T-helper 9 cell (primary cell): ENCODE measurements around the gene MYBL2.

Experiments
- DNase-seq: peaks from one replicate; pipeline ENCODE4 v3.0.0-alpha.2; 2020

Gene MYBL2

DNA sequence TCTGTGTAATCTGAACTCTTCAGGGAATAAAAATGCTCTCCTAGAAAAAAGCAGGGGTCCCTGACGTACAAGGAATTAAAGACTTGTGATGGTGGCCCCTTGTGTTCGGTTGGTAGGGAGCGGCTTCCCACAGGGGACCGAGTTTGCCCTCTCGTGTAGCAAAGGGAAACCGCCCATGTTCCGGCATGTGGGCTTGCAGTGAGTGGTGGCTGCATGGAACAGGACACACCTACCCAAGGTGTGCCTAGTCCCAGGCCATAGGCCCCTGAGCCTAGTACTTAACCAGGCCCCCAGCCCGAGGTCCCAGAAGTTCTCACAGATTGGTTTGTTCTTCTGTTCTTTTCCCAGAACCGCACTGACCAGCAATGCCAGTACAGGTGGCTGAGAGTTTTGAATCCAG is 15.5 kb downstream of the MYBL2 start:
- no peak for DNase-seq

DNA sequence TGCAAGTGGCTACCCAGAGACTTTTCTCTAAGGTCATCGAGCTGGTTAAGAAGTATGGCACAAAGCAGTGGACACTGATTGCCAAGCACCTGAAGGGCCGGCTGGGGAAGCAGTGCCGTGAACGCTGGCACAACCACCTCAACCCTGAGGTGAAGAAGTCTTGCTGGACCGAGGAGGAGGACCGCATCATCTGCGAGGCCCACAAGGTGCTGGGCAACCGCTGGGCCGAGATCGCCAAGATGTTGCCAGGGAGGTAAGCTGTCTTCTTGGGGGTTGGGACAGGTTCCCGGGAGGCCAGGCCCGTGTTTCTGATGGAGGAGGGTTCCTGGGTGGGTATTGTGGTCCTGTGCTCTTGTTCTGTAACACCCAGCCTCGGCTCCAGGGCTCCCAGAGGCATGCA is 19.9 kb downstream of the MYBL2 start:
- DNase-seq, result no peak

DNA sequence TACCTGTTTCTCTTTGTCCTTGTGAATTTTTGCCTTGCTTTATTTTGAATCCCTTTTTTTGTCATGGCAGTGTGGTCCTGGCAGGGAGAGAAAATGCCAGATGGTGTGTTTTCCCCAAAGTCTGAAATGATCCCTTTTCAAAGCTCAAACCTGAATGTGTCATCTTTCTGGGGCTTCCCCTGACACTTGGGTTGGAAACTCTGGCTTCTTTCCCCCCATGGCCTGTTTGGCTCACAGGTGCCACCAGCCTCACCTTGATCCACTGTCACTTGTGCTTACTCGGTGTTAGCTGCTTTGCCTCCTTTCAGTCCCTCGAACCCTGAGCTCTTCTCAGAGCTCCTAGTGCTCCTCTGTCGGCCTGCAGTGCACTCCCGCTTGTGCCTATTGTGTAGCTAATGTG is 22.3 kb downstream of the MYBL2 start:
- DNase-seq, result no peak

DNA sequence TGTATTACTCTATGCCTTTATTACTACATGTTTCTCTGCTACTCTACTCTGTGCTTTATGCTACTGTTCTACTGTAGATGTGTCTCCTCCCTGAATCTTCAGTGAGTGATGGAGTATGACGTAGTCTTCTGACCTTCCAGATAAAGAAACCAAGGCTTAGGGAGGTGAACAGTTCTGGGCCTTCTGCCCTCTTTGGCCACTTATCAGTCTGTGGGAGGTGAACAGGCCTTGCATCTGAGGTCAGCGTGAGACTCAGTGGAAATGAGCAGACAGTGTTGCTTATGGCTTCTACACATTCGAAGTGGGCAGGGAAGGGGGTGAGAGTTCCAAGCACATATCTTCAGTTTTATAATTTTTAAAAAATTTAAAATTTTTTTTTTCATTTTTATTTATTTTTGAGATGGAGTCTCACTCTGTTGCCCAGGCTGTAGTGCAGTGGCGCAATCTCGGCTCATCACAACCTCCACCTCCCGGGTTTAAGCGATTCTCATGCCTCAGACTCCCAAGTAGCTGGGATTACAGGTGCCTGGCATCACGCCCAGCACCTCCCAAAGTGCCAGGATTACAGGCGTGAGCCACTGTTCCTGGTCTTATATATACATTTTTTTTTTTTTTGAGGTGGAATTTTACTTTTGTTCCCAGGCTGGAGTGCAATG is 24.2 kb downstream of the MYBL2 start:
- DNase-seq, result no peak

- DNase-seq, result peak; percentile 20
These were observed 25.1 kb downstream of the MYBL2 start for GRCh38 chr20:43691928-43692524.

DNA sequence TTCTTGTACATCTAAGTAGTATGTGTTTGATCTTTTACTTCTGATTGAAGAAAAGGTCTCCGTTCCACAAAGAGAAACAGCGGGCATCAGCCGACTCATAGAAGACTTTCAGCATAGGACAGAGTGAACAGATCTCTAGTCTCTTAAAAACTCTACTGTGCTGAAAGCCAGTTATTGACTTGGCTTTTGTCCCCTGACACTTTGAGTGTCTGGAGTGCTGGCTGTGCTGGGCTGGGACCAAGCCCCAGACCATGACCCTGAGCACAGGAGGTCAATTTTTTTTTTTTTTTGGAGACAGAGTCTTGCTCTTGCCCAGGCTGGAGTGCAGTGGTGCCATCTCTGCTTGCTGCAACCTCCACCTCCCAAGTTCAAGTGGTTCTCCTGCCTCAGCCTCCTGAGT is 27.8 kb downstream of the MYBL2 start:
- no peak for DNase-seq

- DNase-seq, result no peak
These were observed 28.7 kb downstream of the MYBL2 start for GRCh38 chr20:43695571-43695970.

- DNase-seq, result no peak
These were observed 33.1 kb downstream of the MYBL2 start for GRCh38 chr20:43699941-43700565.

GRCh38 chr20:43700627-43701026 is 33.7 kb downstream of the MYBL2 start:
- DNase-seq, result no peak

- no peak for DNase-seq
These were observed 35.6 kb downstream of the MYBL2 start for GRCh38 chr20:43702502-43702901.

- no peak for DNase-seq
These were observed 43.6 kb downstream of the MYBL2 start for GRCh38 chr20:43710370-43711044.

DNA sequence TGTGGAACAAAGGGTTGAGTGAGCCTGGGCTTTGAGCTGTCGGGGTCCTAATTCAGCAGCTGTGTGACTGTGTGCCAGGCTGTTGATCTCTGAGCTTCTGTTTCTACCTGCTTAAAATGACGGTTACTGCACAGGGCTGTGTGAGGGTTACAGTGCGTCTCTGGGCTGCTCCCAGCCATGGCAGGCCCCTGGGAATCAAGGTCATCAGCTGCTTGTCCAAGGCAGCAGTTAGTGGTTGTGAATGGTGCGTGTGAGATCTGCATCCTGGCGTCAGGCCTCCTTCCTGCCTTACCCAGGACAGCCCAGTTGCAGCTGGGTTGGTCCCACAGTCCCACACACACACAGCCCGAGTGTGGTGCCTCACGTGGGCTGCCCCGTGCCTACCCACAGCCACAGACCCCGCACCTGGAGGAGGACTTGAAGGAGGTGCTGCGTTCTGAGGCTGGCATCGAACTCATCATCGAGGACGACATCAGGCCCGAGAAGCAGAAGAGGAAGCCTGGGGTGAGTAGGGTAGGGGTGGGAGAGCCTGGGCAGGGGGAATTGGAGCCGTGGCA is 44.3 kb downstream of the MYBL2 start:
- DNase-seq, result no peak

DNA sequence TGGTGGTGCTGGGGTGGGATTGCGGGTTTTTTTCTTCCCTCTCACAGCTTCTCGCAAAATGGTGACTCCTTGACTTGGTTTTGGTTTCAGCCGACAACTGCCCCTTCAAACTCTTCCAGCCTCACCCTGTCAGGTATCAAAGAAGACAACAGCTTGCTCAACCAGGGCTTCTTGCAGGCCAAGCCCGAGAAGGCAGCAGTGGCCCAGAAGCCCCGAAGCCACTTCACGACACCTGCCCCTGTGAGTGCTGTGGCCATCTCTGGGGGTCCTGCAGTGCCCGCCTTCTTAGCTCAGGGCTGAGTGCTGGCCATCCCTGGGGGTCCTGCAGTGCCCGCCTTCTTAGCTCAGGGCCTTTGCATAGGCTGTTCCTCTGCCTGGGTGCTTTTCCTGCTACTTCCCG is 48.1 kb downstream of the MYBL2 start:
- no peak for DNase-seq

- no peak for DNase-seq
These were observed 48.6 kb downstream of the MYBL2 start for GRCh38 chr20:43715511-43715910.

GRCh38 chr20:43716123-43716522 is 49.2 kb downstream of the MYBL2 start:
- no peak for DNase-seq

GRCh38 chr20:43716757-43717615 is 50.1 kb downstream of the MYBL2 start:
- no peak for DNase-seq

- DNase-seq, result no peak
These were observed 50.7 kb downstream of the MYBL2 start for GRCh38 chr20:43717616-43717995.

DNA sequence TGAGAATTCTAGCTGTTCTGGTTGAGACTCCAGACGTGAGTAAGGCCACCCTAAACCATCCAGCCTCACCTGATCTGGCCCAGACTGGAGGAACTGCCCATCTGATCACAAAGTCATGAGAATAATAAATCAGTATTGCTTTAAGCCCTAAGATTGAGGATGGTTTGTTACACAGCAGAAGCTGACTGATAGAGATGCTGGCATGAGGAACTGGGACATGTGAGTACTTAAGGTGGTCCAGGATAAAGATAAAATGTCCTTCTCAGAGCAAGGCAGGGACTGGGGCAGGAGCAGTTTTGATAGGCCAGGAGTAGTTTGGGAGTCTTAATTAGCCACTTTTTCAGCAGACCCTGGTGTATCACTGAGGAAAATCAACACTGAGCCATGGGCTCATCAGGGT is 53.1 kb downstream of the MYBL2 start:
- DNase-seq, result no peak

- DNase-seq, result no peak
These were observed 54.1 kb downstream of the MYBL2 start for GRCh38 chr20:43721097-43721428.

GRCh38 chr20:43721429-43722152 is 54.7 kb downstream of the MYBL2 start:
- no peak for DNase-seq

DNA sequence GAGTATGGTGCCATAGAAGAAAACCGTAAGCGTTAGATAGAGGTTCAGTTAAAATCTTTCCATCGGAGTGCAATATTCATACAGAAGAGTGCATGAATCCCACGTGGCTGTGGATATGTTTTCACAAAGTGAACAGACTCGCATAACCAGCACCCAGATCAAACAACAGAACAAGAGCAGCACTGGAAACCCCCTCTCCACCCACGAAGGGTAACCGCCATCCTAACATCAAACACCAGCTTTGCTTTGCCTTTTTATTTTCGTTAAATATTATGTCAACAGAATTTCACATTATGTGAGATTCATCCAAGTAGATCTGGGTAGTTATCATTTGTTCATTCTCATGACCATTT is 55.2 kb downstream of the MYBL2 start:
- DNase-seq, result peak; percentile 10

DNA sequence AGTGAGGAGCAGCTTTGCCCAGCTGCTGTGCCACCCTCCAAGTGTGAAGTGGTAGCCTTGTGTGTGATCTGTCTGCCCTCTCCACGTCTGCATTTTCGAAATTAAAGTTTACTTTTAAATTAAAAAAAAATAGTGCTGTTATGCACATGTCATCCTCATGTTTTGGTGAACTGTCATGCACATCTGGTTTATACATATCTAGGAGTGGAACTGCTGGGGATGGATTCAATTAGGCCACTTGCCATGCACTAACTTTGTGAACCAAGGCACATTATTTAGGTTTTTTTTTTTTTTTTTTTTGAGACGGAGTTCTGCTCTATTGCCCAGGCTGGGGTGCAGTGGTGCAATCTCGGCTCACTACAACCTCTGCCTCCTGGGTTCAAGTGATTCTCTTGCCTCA is 56.3 kb downstream of the MYBL2 start:
- DNase-seq, result no peak
